HL-60/S4 (cell line): Measurements from ENCODE around the gene PRLR.
"Not testable (repeated sequence)": the region's sequence is repeated elsewhere in the genome, so short reads cannot be mapped to it uniquely, and the experiment has no call there.

Source experiments
- in situ Hi-C: fragments of 300-500 bp; cut with MboI; formaldehyde crosslinking; loops from 2 replicates; pipeline ENCODE4 v1.14.3; 2022; ENCODE audit warnings: low sequenced_read_pairs

The PRLR gene

DNA sequence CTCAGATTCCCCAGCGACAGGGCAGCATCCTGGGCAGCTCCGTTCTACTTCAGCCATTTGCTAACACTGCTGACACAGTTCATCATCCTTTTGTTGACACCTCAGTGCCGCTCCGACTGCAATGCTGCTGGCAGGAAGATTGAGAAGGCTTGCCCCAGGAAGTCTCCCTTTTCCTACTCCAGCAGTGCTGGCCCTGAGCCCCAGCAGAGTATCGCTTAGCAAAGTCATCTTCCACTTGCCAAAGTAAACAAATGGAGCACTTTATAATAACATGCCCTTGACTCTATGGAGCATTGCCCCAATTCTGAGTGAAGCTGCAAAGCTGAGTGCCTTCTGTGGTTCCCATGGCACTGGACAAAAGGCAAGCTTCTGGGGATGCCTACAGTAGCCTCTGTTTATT lies 32.2 kb downstream of the PRLR start:
- in situ Hi-C loops = no loop called here

- in situ Hi-C loops = no loop called here
These were observed 32.9 kb downstream of the PRLR start for GRCh38 chr5:35197351-35197750.

DNA sequence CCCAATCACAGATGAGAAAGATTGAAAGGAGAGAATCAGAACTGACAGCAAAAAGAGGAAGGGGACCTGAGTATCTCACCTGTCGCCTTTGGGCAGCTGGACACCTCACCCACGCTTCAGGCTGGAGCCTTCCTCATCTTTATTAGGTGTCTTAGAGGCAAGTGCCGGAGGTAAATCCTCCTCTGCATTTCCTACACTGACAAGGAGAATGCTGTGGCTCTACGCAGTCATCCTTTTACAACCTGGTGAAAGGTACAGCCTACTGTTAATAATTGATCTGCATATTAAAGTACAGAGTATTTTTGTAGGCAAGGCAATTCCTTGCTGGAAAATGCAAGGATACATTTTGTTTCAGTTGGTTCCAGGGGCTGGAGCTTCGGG lies 34.8 kb downstream of the PRLR start:
- in situ Hi-C loops = no loop called here

DNA sequence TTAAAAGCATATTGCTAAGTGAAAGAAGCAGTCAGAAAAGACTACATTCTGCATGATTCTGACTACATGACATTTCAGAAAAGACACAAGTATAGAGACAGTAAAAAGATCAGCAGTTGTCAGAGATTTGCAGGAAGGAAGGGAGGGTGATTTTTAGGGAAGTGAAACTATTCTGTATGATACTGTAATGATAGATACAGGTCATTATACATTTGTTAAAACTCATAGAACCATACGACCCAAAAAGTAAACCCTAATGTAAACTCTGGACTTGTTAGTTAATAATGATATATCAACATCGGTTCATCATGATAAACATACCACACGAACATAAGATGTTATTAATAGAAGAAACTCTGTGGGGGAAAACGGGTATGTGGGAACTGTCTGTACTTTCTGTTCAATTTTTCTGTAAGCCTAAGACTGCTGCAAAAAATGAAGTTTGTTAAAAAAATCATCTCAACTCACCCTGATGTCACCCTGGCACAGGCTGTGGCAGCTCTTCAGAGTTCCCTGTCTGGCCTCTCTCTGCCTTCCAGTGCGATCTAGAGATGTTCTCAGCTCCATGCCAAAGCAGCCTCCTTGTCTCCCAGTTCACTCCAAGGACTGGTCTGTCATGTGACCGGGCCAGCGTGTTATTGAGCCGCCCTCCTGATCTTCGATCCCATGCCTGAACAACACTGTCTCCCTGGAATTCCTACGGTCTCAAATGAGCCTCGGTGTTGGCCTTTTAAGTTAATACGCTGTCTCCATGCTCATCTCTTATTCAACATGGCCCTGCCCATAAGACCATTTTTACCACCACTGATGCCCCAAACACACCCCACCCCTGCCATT lies 35.4 kb downstream of the PRLR start:
- in situ Hi-C loops = no loop called here

DNA sequence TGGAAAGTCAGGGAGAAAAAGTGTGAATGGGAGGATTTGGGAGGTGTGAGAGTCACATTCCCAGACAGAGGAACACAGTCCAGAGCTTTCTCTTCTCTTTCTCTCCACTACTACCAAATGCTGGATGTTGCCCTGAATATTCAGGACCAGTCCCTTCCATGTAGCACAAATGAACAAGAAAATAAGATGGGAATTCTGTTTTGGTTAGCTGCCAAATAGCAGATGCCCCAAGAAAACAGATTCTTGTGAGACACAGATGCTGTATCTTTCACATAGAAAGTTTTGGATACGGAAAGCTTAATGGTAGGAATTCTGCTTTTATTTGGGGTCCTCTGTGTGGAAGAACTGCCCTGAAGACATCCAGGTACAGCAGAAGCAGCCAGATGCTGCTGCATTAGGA lies 37.8 kb downstream of the PRLR start:
- in situ Hi-C loops = no loop called here

DNA sequence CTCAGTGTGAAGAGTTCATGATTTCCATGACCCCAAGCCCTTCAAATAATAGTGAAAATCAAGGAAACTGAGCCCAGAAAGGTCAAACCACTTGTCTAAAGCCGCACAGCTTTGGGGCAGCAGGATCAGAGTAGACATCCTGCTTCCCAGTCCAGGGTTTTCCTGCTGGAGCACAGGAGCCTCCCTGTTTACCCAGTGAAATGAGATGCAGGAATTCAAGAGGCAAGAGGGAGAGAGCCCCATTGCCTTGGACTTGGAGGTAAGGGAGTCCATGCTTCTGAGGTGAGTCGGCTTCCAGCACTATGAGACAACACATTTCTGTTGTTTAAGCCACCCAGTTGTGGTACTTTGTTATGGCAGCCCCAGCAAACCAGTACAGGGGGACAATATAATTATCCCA lies 40.5 kb downstream of the PRLR start:
- in situ Hi-C loops = not testable (repeated sequence)

GRCh38 chr5:35188031-35188457 lies 42.2 kb downstream of the PRLR start:
- in situ Hi-C loops = no loop called here

GRCh38 chr5:35187621-35188020 lies 42.7 kb downstream of the PRLR start:
- in situ Hi-C loops = not testable (repeated sequence)

- in situ Hi-C loops = no loop called here
These were observed 43.5 kb downstream of the PRLR start for GRCh38 chr5:35186749-35187148.

DNA sequence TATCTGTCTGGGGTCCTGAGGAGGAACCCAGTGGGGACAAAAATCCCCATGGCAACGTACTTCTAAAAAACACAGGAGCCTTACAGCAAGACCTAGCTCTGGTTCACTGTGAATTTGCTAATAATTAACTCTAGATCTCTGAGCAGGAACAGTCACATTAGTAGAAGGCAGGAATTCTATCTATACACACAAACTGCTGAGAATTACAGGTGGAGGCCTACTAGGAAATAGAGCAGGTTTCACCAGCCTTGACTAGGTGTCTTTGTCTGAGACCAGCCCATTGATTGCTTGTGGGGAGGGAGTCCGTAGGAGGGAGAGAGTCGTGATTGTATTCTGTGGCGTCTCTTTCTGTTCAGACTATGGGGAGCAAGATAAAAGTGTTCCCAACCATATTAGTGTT lies 44.8 kb downstream of the PRLR start:
- in situ Hi-C loops = no loop called here

- in situ Hi-C loops = no loop called here
These were observed 46.7 kb downstream of the PRLR start for GRCh38 chr5:35183556-35183955.

DNA sequence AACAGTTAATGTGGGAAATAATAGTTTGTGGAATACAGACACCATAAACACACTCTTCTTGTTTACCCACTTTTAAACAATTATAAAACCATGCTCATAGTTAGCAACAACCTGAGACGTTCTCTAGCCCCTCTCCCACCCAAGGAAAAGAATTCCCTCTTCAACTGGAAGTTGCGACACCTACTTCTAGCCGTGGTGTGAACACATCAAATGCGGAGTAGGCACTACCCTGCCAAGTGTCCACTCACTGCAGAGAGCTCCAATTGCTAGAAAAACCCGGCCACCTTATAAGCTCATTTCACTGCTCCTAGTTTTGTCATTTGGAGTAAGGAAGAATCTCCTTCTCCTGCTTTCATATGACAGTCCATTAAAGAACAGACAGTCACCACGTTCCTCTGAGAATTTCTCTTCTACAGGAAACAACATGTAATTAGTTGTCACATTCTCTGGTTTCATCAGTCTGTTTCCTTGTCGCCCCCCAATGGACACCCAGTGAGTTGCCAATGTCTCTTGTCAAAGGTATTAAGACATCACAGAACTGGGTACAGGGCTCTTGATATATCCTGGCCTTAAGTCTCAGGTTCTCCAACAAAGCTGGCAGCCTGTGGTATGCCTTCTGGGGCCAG lies 47.3 kb downstream of the PRLR start:
- in situ Hi-C loops = no loop called here

DNA sequence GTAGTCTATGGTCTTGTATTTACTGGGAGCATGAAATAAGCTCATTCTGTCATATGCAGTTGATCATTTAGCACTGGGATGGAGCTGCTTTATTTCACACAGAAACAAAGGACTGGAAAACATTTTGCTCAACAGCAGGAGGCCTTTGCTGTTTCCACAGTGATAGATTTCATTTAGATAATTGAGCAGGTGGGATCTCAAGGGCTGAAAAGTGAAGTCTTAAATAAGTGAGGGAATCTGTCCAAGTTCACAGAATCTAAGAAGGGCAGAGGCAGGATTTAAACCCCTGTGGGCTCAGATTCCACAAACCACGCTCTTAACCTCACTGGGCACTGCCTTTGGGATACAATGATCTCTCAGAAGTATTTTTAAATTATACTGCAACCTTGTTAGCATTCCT lies 47.8 kb downstream of the PRLR start:
- in situ Hi-C loops = no loop called here

DNA sequence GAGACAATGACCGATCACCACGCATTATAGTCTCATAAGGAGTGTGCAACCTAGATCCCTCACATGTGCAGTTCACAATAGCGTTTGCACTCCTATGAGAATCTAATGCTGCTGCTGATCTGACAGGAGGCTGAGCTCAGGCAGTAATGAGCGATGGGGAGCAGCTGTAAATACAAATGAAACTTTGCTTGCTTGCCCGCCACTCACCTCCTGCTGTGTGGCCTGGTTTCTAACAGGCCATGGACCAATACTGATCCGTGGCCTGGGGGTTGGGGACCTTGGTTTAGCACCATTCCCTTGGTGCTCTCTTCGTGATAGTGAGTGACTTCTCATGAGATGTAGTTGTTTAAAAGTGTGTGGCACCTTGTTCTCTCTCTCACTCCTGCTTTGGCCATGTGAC lies 50.2 kb downstream of the PRLR start:
- in situ Hi-C loops = no loop called here

DNA sequence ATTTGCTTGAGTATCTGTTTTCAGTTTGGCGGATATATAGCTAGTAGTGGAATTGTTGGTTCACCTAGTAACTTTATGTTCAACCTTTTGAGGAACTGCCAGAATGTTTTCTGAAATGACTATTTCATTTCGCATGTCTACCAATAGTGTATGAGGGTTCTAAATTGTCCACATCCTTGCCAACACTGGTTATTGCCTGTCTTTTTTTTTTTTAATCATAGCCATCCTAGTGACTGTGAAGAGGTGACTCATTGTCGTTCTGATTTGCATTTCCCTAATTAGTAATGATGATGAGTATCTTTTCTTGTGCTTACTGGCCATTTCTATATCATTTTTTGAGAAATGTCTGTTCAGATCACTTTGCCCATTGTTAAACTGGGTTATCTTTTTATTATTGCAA lies 52.5 kb downstream of the PRLR start:
- in situ Hi-C loops = no loop called here

DNA sequence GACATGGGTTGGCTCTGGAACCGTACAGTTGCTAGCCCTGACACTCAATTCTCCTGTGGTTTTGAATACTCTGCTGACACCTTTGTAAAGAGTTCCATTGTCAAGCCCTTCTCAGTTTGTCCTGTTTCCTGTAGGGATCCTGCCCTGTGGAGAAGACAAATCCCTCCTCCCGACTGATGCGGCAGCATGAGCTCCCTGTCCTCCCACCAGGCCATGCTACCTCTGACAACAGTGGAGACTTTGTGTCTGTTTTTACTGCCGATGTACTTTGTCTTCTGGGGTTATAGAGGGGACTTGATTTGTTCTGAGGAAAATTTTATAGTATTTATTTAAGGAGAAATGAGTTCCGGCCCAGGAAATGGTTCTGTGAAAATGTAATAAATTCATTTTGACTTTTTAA lies 57.8 kb downstream of the PRLR start:
- in situ Hi-C loops = no loop called here

DNA sequence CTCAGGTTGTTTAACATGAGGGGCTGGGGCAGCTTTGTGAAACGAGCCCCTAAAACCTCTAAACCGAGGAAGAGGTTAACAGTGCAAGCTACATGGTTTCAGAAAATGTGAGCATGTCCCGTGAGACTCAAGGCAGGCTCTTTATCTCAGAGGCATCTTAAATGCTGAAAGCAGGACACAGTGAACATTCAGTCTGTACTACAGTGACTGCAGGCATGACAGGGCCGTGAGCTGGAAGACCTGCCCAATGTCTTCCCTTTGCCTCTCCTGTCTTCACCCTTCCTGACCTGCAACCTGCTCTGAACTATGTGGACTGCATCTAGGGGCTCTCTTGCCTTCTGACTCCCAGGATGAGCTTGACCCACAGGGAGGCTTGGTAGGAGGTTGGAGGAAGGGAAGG lies 58.3 kb downstream of the PRLR start:
- in situ Hi-C loops = no loop called here

- in situ Hi-C loops = no loop called here
These were observed 59.2 kb downstream of the PRLR start for GRCh38 chr5:35171078-35171477.

DNA sequence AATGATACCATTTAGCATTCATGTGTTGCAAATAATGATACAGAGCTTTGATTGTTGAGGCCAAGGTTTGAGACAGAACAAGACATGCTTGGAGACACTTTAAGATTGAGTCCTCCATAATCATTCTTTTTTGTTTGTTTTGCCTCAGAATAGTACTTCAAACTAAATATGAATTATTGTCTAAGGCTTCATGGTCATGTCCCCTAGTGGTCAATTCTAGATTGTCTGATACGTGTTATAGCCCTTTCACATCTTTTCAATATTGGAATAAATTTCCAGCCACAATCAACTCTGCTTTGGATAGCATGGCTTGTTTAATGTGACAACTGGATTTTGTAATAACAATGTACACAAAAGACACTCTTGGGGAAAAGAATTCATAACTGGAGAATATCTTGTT lies 64.2 kb downstream of the PRLR start:
- in situ Hi-C loops = no loop called here

DNA sequence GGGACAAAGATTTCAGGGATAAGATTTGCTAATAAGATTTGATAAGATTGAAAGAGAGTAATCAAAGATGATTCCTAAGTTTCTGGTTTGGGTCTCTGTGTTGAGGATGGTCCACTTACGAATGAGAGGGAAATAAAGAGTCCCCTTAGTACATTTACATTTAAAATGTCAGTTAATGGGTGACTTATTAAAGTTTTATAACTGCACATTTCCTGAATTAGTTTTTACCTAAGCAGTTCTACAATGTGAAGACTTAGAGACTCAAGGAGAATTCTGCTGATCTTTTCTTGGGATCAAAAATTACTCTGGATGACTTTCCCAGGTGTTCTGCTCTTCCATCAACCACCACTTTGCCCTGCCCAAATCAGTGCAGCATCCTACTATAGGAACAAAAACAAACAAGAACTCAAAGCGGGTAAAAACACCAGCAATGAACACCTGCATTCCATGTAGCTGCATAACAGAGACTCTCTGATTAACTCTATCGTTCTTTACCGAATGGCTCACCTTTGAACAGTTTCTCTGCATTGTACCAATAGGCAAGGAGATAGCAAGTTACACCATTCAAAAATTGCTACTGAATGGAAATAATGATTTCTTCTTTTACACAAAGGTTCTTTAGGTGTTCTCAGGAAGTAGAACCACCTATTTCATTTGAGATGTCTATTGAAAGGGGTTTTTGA lies 65.3 kb downstream of the PRLR start:
- in situ Hi-C loops = no loop called here

DNA sequence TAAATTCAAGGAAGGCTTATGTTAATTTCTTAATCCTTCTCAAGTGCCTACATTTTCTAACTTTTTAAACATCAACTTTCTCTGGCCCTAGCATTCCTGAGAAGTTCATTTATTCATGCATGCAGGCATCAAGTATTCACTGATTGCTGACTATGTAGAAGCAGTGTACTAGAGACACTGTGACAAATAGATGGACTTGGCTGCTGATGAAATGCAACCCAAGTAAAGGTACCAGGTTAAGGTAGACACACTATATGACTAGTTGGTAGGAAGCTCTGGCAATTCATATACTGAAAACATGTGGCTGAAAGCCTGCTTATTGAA lies 66.6 kb downstream of the PRLR start:
- in situ Hi-C loops = no loop called here
